Spleen (tissue), 11 donors: ENCODE data around the gene NTSR1. TPM values are rescaled to one million over a fixed set of nuclear protein-coding genes. Genes with fewer than 3 reads are reported as not detected.

Experiments used
- DNase-seq: peaks from one replicate; pipeline ENCODE4 v3.0.0-alpha.2; 2020
- H3K27ac ChIP-seq, 8 donors: fragments of 200-600 bp; sonication (generic) in 7 of 8; 1 replicate in 4 of 8; 2 replicates in 4 of 8; pipeline versions ENCODE4 v1.5.0 to v1.8.0; 2016 to 2021; ENCODE audit warnings: inconsistent platforms in 4 of 8, mild to moderate bottlenecking in 4 of 8, moderate library complexity in 1 of 8
- H3K27me3 ChIP-seq, 7 donors: fragments of 200-600 bp; sonication (generic) in 6 of 7; replicated peaks in 1 of 7; 1 replicate in 4 of 7; 2 replicates in 3 of 7; pipeline versions ENCODE4 v1.5.0 to v1.8.0; 2016 to 2021; ENCODE audit warnings: inconsistent platforms in 3 of 7, mild to moderate bottlenecking in 1 of 7
- H3K36me3 ChIP-seq, 6 donors: fragments of 200-600 bp; sonication (generic) in 5 of 6; 1 replicate in 4 of 6; 2 replicates in 2 of 6; pipeline versions ENCODE4 v1.5.0 to v1.8.0; 2016 to 2021; ENCODE audit warnings: inconsistent platforms in 2 of 6
- H3K4me1 ChIP-seq, 6 donors: fragments of 200-600 bp; sonication (generic) in 5 of 6; 1 replicate in 3 of 6; 2 replicates in 3 of 6; pipeline versions ENCODE4 v1.5.0 to v1.8.0; 2016 to 2021; ENCODE audit warnings: inconsistent platforms in 3 of 6
- H3K4me3 ChIP-seq, 8 donors: fragments of 200-600 bp; sonication (generic) in 7 of 8; 1 replicate in 4 of 8; 2 replicates in 4 of 8; pipeline versions ENCODE4 v1.5.0 to v1.8.0; 2016 to 2021; ENCODE audit warnings: inconsistent platforms in 4 of 8, mild to moderate bottlenecking in 4 of 8, moderate library complexity in 2 of 8
- H3K9me3 ChIP-seq, 8 donors: fragments of 200-600 bp; sonication (generic) in 7 of 8; 1 replicate in 4 of 8; 2 replicates in 4 of 8; pipeline versions ENCODE4 v1.5.0 to v1.8.0; 2016 to 2021; ENCODE audit warnings: inconsistent platforms in 4 of 8
- POLR2A ChIP-seq, 3 donors: fragments of 450-650 bp; IDR thresholded peaks; one replicate each; pipeline ENCODE4 v1.5.1; 2017; ENCODE audit warnings: antibody characterized with exemption in 3 of 3, mild to moderate bottlenecking in 1 of 3
- POLR2AphosphoS5 ChIP-seq, 3 donors: sonication (generic); formaldehyde crosslinking; IDR thresholded peaks; one replicate each; pipeline ENCODE4 v1.5.1; 2017; ENCODE audit warnings: antibody characterized with exemption in 3 of 3
- WGBS, 5 donors: extraction: QIAGEN DNeasy Blood & Tissue Kit in 3 of 5; methylation state at CpG; one replicate each; pipeline versions ENCODE4 v1.1.5 to v1.1.7; 2013 to 2018; 5-methylcytosine and 5-hydroxymethylcytosine counted together
- intact Hi-C: fragments of 100-400 bp; cut with DNase I; formaldehyde crosslinking; loops from one replicate; pipeline ENCODE4 v1.15.0; 2023; ENCODE audit warnings: low total_unique reads
- polyA plus RNA-seq, 3 donors: library from polyadenylated mRNA; stranded (reverse); fragments of 200-250 nt; gene quantifications; one replicate each; pipeline ENCODE4 v1.2.1, GENCODE V29; 2013
- total RNA-seq, 7 donors: library from RNA; depleted of rRNA in 3 of 7; stranded (reverse); fragments of >200 nt in 3 of 7; fragmentation: NEBNext Ultra II Directional in 4 of 7; extraction: Animal tissue kit (Norgen Biotek cat#: 25700) in 4 of 7; gene quantifications; one replicate each; pipeline versions ENCODE4 v1.1.0 to v1.2.1, GENCODE V29; 2016 to 2021
- TF ChIP-seq, protein P1 (sequence below), 11 experiments: fragments of 200-600 bp in 7 of 11; fragments of 450-650 bp in 4 of 11; sonication (generic) in 4 of 11; IDR thresholded peaks in 8 of 11; conservative IDR thresholded peaks in 3 of 11; 1 replicate in 7 of 11; 2 replicates in 4 of 11; pipeline versions ENCODE4 v1.4.0 to v1.8.0; 2016 to 2021; ENCODE audit warnings: antibody characterized with exemption in 11 of 11, inconsistent platforms in 4 of 11, mild to moderate bottlenecking in 1 of 11
- donor health status: healthy with polysubstance abuse.
- donor health status: DM: no; HTN: no; CAD: no; lungs with moderate emphysema.
- donor health status: DM: no; HTN: no; CAD: no.
- donor health status: Bipolar disorder and iron deficiency.
- donor health status: healthy.
- donor health status: DM: no; HTN: no; CAD: no.
- donor health status: DM: yes; HTN: yes; CAD: no.

NTSR1 gene
- total and polyA plus RNA-seq, 10 donors = 0.14 to 5.7 (median 0.71) TPM

DNA sequence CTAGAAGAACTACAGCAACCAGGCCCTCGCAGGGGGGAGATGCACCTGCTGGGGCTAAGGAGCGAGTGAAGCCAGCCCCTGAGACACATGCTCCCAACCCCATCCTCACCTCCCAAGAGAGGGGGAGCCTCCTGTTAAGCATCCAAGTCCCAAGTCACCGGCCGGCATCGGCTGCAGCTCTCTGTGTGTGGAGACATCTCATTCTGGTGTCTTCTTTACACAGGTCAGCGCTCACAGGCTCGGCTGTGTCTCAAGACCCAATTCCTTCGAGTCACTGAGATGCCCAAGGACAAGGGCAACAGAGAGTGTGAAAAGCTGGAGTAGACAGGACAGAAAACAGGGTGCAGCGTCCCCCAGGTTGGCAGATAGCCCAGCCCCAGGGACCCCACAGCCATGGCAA is 66.6 kb downstream of the NTSR1 start:
- Histone ChIP-seq H3K36me3 (no peaks in the 10 kb centered on the region), H3K4me1 (peaks cover 8 to 61% (median 43%) of the 10 kb centered on the region in 6 donors), H3K27ac (peak overlapping the region in 3 of 8 donors; percentile 88 to 94 (median 91)), H3K27me3 (peaks cover 0 to 6% (median 0%) of the 10 kb centered on the region in 7 donors), H3K4me3 (no peak overlapping the region), H3K9me3 (no peaks in the 10 kb centered on the region)
- no peak for DNase-seq
- no peak for TF ChIP-seq POLR2AphosphoS5 (IDR thresholded peaks at IDR 0.05)
- TF ChIP-seq, protein P1, sequence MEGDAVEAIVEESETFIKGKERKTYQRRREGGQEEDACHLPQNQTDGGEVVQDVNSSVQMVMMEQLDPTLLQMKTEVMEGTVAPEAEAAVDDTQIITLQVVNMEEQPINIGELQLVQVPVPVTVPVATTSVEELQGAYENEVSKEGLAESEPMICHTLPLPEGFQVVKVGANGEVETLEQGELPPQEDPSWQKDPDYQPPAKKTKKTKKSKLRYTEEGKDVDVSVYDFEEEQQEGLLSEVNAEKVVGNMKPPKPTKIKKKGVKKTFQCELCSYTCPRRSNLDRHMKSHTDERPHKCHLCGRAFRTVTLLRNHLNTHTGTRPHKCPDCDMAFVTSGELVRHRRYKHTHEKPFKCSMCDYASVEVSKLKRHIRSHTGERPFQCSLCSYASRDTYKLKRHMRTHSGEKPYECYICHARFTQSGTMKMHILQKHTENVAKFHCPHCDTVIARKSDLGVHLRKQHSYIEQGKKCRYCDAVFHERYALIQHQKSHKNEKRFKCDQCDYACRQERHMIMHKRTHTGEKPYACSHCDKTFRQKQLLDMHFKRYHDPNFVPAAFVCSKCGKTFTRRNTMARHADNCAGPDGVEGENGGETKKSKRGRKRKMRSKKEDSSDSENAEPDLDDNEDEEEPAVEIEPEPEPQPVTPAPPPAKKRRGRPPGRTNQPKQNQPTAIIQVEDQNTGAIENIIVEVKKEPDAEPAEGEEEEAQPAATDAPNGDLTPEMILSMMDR (IDR thresholded peaks at IDR 0.05 in 8 of 11, conservative IDR thresholded peaks at IDR 0.05 in 3 of 11) = no peak
- intact Hi-C loops = no loop called here
- WGBS, 5 donors = 76 to 93% (median 90%) methylated on average over 7 to 9 of the region's 9 CpGs

DNA sequence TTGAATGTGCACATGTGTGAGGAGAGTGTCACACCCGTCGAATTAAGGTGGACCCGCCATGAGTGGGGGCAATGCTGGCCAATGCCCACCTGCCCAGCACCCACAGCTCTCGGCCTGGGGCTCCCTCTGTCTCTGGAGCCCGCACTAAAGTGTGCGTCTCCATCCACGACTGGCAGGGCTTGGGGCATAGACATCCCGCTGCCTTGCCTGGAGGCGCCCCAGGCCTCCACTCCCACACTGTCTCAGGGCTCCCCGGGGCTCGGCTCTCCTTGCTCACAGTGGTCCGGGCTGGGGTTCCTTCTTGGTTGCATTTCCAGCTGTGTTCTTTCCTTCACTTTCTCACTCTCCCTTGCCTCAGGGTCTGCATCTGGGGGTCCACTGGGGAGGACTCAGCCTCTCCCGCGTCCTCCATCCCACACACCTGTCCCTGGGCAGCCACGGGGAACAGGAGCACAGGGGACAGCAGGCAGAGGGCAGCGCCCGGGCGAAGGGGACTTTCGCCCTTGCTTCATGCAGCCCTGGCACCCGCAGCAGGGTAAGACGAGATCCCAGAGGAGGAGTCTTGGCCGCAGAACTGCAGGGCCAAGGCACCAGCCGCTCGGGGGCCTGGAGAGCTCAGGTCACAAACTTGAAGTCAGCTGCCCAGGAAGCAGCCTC is 67.5 kb downstream of the NTSR1 start:
- DNase-seq = no peak
- peak overlapping the region in 1 of 8 donors; percentile 52 for H3K4me3 ChIP-seq
- H3K27ac ChIP-seq = peak overlapping the region; percentile 68 to 94 (median 84)
- peaks cover 8 to 61% (median 43%) of the 10 kb centered on the region in 6 donors for H3K4me1 ChIP-seq
- no peak for TF ChIP-seq POLR2AphosphoS5 (IDR thresholded peaks at IDR 0.05)
- TF ChIP-seq, protein P1 (IDR thresholded peaks at IDR 0.05 in 8 of 11, conservative IDR thresholded peaks at IDR 0.05 in 3 of 11) = no peak
- TF ChIP-seq POLR2A (IDR thresholded peaks at IDR 0.05) = no peak
- 87 to 90% (median 88%) methylated on average over 19 to 24 of the region's 24 CpGs for WGBS, 5 donors
- intact Hi-C loops = no loop called here
- no peaks in the 10 kb centered on the region for H3K36me3 ChIP-seq
- peaks cover 0 to 1% (median 0%) of the 10 kb centered on the region in 7 donors for H3K27me3 ChIP-seq
- no peaks in the 10 kb centered on the region for H3K9me3 ChIP-seq

DNA sequence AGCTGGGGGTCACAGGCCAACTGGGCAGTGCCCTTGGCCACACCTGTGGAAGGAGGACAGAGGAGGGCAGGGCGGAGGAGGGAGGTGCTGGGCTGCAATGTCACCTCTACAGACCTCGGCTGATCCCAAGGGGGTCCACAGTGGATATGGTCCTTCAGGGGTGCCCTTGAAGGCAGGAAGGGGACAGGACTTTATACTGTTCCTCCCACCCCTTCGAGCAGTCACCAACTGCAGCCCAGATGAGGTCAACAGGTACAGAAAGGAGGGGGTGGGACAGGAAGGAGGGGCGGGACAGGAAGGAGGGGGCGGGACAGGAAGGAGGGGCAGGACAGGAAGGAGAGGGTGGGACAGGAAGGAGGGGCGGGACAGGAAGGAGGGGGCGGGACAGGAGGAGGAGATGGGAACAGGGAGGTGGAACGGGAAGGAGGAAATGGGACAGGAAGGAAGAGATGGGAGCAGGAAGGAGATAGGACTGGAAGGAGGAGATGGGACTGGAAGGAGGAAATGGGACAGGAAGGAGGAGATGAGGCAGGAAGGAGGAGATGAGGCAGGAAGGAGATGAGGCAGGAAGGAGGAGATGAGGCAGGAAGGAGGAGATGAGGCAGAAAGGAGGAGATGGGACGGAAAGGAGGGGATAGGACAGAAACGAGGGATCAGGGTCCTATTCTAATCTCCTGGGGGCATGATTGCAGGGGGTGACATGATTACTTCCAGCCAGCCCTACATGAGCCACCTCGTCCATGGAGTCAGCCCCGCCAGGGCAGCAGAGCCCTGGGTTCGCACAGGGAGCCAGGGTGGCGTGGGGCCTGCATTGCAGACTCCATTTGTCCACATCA is 68.3 kb downstream of the NTSR1 start:
- no peaks in the 10 kb centered on the region for H3K27me3 ChIP-seq
- intact Hi-C loops = no loop called here
- peaks cover 8 to 57% (median 40%) of the 10 kb centered on the region in 6 donors for H3K4me1 ChIP-seq
- H3K9me3 ChIP-seq = no peaks in the 10 kb centered on the region
- peak; percentile 28 to 84 (median 52) for TF ChIP-seq POLR2AphosphoS5 (IDR thresholded peaks at IDR 0.05)
- TF ChIP-seq, protein P1 (IDR thresholded peaks at IDR 0.05 in 8 of 11, conservative IDR thresholded peaks at IDR 0.05 in 3 of 11) = no peak
- no peak for TF ChIP-seq POLR2A (IDR thresholded peaks at IDR 0.05)
- H3K27ac ChIP-seq = peak overlapping the region; percentile 68 to 94 (median 84)
- H3K4me3 ChIP-seq = peak overlapping the region in 1 of 8 donors; percentile 52
- no peaks in the 10 kb centered on the region for H3K36me3 ChIP-seq
- 38 to 53% (median 41%) methylated on average over 14 of the region's 14 CpGs for WGBS, 5 donors
- DNase-seq = peak; percentile 85

DNA sequence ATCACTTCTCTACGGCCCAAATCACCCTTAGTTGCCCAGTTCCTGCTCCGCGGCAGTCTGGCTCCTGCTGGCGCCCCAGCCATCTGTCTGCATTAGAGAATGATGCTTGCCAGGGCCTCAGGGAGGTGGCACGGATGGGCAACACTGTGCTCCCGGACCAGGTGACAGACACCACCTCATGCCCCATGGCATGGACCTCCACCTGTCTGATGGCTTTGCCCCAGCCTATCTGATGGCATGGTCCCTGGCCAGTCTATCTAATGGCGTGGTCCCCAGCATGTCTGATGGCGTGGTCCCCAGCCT is 68.8 kb downstream of the NTSR1 start:
- H3K4me1 ChIP-seq = peaks cover 8 to 52% (median 35%) of the 10 kb centered on the region in 6 donors
- WGBS, 5 donors = 86 to 100% (median 90%) methylated on average over 2 to 8 of the region's 8 CpGs
- DNase-seq = no peak
- H3K9me3 ChIP-seq = no peaks in the 10 kb centered on the region
- no peaks in the 10 kb centered on the region for H3K36me3 ChIP-seq
- no peak for TF ChIP-seq POLR2A (IDR thresholded peaks at IDR 0.05)
- TF ChIP-seq, protein P1 (IDR thresholded peaks at IDR 0.05 in 8 of 11, conservative IDR thresholded peaks at IDR 0.05 in 3 of 11) = no peak
- TF ChIP-seq POLR2AphosphoS5 (IDR thresholded peaks at IDR 0.05) = no peak
- peak overlapping the region in 6 of 8 donors; percentile 48 to 94 (median 86) for H3K27ac ChIP-seq
- H3K4me3 ChIP-seq = no peak overlapping the region
- intact Hi-C loops = no loop called here
- no peaks in the 10 kb centered on the region for H3K27me3 ChIP-seq
